ENCODE measurements around the gene DYNC2H1. TPM values are rescaled to one million over a fixed set of nuclear protein-coding genes. Genes with fewer than 3 reads are reported as not detected.

DYNC2H1 gene
- total RNA-seq, 1 donor from 2014 or later: 61.1 TPM

DNA sequence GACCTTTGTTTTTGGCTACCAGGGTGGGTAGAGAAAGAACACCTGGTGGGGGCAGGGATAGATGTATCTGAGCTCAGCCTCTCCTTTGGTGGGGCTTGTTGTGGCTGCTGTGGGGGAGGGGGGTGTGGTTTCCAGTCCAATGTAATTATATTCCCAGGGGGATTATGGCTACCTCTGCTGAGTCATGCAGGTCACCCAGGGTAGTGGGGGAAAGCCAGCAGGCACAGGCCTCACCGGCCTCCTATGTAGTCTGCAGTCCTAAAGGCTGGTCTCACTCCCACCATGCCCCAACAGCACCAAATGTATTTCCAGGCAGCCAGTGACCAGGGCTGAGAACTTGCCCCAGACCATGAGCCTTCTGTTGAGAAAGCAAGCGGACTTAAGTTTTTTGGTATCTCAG, 119.6 kb downstream of the DYNC2H1 start:
- H2AFZ ChIP-seq (replicated peaks): no peak overlapping the region
- no peaks in the 10 kb centered on the region for H3K36me3 ChIP-seq
- Mint-ChIP-seq H3K9me3 (peaks cover 3% of the 10 kb centered on the region), H3K36me3 (peaks cover 33% of the 10 kb centered on the region), H3K4me3 (no peak overlapping the region), H3K27ac (peak overlapping the region; percentile 35), H3K4me1 (peaks cover 11% of the 10 kb centered on the region), H3K27me3 (ENCODE audit: insufficient read depth, low read depth) (peaks cover 4% of the 10 kb centered on the region)
- no peak overlapping the region for H3K9ac ChIP-seq
- H3K4me2 ChIP-seq: no peak overlapping the region
- H3K4me1 ChIP-seq: peaks cover 16% of the 10 kb centered on the region
- peak overlapping the region; percentile 6 for H3K27ac ChIP-seq
- H3K9me3 ChIP-seq (ENCODE audit: low read depth): no peaks in the 10 kb centered on the region
- no peaks in the 10 kb centered on the region for H3F3A ChIP-seq (ENCODE audit: low read depth)
- no peaks in the 10 kb centered on the region for H4K20me1 ChIP-seq (ENCODE audit: low read depth)
- H3K79me2 ChIP-seq (ENCODE audit: low read depth): peaks cover 4% of the 10 kb centered on the region
- TF ChIP-seq, protein P1, sequence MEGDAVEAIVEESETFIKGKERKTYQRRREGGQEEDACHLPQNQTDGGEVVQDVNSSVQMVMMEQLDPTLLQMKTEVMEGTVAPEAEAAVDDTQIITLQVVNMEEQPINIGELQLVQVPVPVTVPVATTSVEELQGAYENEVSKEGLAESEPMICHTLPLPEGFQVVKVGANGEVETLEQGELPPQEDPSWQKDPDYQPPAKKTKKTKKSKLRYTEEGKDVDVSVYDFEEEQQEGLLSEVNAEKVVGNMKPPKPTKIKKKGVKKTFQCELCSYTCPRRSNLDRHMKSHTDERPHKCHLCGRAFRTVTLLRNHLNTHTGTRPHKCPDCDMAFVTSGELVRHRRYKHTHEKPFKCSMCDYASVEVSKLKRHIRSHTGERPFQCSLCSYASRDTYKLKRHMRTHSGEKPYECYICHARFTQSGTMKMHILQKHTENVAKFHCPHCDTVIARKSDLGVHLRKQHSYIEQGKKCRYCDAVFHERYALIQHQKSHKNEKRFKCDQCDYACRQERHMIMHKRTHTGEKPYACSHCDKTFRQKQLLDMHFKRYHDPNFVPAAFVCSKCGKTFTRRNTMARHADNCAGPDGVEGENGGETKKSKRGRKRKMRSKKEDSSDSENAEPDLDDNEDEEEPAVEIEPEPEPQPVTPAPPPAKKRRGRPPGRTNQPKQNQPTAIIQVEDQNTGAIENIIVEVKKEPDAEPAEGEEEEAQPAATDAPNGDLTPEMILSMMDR (IDR thresholded peaks at IDR 0.05): no peak
- TF ChIP-seq EZH2phosphoT487 (IDR thresholded peaks at IDR 0.05): no peak
- peak; percentile 19 for DNase-seq (ENCODE audit: low spot score)
- no peak overlapping the region for H3K4me3 ChIP-seq
- no peaks in the 10 kb centered on the region for H3K27me3 ChIP-seq

DNA sequence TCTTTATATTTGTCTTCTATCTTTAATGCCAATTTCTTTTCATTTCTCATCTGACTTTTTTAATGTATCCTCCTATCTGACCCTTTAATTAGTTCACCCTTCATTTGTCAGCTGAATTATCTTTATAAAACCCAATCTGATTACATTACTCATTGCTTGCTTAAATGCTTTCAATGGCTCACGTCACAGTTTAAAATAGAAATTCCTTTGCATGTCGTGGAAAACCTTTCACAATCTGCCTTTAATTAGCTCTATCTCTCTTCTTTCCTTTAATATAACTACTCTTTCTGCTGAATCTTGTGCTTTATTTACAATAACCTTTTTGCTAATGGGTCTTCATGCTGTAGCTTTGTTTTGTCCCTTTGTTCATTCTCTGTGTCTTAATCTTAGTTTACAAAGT, 125.7 kb downstream of the DYNC2H1 start:
- H3K4me1 Mint-ChIP-seq: no peaks in the 10 kb centered on the region
- no peak for TF ChIP-seq EZH2phosphoT487 (IDR thresholded peaks at IDR 0.05)
- no peak for TF ChIP-seq EZH2 (IDR thresholded peaks at IDR 0.05)

DNA sequence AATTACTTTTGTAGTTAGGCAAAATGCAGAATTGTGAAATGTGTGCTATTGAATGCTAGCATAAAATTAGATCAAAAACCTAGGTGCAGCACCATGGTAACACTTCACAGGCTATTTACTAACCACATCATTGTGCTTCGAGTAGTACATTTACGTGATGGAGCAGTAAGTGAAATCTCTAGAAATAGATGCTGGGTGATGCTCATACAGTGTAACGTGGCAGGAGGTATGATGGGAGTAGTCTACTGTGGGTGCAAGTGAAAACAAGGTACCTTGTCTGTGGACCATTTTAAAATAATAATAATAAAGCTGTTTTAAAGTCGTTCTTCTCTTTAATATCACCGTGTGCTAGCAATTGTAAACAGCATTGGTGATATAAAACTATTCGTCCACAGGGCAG, 132.3 kb downstream of the DYNC2H1 start:
- Histone ChIP-seq H3K4me2 (no peak overlapping the region), H3K36me3 (no peaks in the 10 kb centered on the region), H3K27me3 (no peaks in the 10 kb centered on the region), H4K20me1 (ENCODE audit: low read depth) (no peaks in the 10 kb centered on the region), H3K4me1 (no peaks in the 10 kb centered on the region), H2AFZ (replicated peaks) (no peak overlapping the region), H3K79me2 (ENCODE audit: low read depth) (no peaks in the 10 kb centered on the region), H3K9me3 (ENCODE audit: low read depth) (no peaks in the 10 kb centered on the region), H3F3A (ENCODE audit: low read depth) (no peaks in the 10 kb centered on the region), H3K4me3 (no peak overlapping the region), H3K9ac (no peak overlapping the region), H3K27ac (no peak overlapping the region)
- no peaks in the 10 kb centered on the region for H3K4me1 Mint-ChIP-seq
- H3K36me3 Mint-ChIP-seq: peaks cover 7% of the 10 kb centered on the region
- H3K27ac Mint-ChIP-seq: no peak overlapping the region
- no peaks in the 10 kb centered on the region for H3K9me3 Mint-ChIP-seq
- DNase-seq (ENCODE audit: low spot score): no peak
- TF ChIP-seq, protein P1 (IDR thresholded peaks at IDR 0.05): no peak
- TF ChIP-seq EZH2 (IDR thresholded peaks at IDR 0.05) (no peak), EZH2phosphoT487 (IDR thresholded peaks at IDR 0.05) (no peak)
- no peaks in the 10 kb centered on the region for H3K27me3 Mint-ChIP-seq (ENCODE audit: insufficient read depth, low read depth)
- H3K4me3 Mint-ChIP-seq: no peak overlapping the region

More for the DNA sequence above, 125.7 kb downstream of the DYNC2H1 start:
- Mint-ChIP-seq H3K27me3 (ENCODE audit: insufficient read depth, low read depth) (no peaks in the 10 kb centered on the region), H3K9me3 (no peaks in the 10 kb centered on the region), H3K4me3 (no peak overlapping the region), H3K27ac (no peak overlapping the region), H3K36me3 (peaks cover 2% of the 10 kb centered on the region)
- H3K27me3 ChIP-seq: no peaks in the 10 kb centered on the region
- no peaks in the 10 kb centered on the region for H3F3A ChIP-seq (ENCODE audit: low read depth)
- H3K79me2 ChIP-seq (ENCODE audit: low read depth): no peaks in the 10 kb centered on the region
- no peaks in the 10 kb centered on the region for H4K20me1 ChIP-seq (ENCODE audit: low read depth)
- H3K36me3 ChIP-seq: no peaks in the 10 kb centered on the region
- H3K4me3 ChIP-seq: no peak overlapping the region
- peak overlapping the region; percentile 16 for H3K4me2 ChIP-seq
- DNase-seq (ENCODE audit: low spot score): no peak
- H2AFZ ChIP-seq (replicated peaks): no peak overlapping the region
- H3K9me3 ChIP-seq (ENCODE audit: low read depth): no peaks in the 10 kb centered on the region
- peaks cover 21% of the 10 kb centered on the region for H3K4me1 ChIP-seq
- no peak overlapping the region for H3K9ac ChIP-seq
- H3K27ac ChIP-seq: peak overlapping the region; percentile 31

DNA sequence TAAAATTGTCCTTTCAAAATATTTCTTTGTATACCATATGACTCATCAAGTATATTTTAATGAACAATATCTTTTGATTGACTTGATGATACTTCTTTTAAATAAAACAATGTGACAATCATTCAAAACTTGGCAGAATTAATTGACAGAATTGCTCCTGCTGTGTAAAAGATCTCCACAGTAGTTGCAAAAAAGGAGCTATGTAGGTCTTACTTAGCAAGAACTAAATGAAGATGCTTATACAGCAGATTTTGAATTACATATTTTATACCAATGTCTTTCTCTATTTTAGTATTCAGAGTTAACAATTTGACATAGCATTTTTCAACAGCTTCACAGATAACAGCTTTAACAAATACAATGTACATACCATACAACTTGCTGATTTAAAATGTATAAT, 144.9 kb downstream of the DYNC2H1 start:
- Histone ChIP-seq H3K79me2 (ENCODE audit: low read depth) (no peaks in the 10 kb centered on the region), H3K27me3 (no peaks in the 10 kb centered on the region), H3K4me1 (no peaks in the 10 kb centered on the region), H3K9ac (no peak overlapping the region), H3F3A (ENCODE audit: low read depth) (no peaks in the 10 kb centered on the region), H3K4me3 (no peak overlapping the region), H3K27ac (no peak overlapping the region), H2AFZ (replicated peaks) (no peak overlapping the region), H3K9me3 (ENCODE audit: low read depth) (no peaks in the 10 kb centered on the region), H3K4me2 (no peak overlapping the region), H3K36me3 (peaks cover 10% of the 10 kb centered on the region), H4K20me1 (ENCODE audit: low read depth) (no peaks in the 10 kb centered on the region)
- H3K36me3 Mint-ChIP-seq: peaks cover 14% of the 10 kb centered on the region
- no peak overlapping the region for H3K4me3 Mint-ChIP-seq
- TF ChIP-seq, protein P1 (IDR thresholded peaks at IDR 0.05): no peak
- TF ChIP-seq EZH2 (IDR thresholded peaks at IDR 0.05): no peak
- TF ChIP-seq EZH2phosphoT487 (IDR thresholded peaks at IDR 0.05): no peak
- no peaks in the 10 kb centered on the region for H3K27me3 Mint-ChIP-seq (ENCODE audit: insufficient read depth, low read depth)
- no peak for DNase-seq (ENCODE audit: low spot score)
- H3K4me1 Mint-ChIP-seq: no peaks in the 10 kb centered on the region
- H3K27ac Mint-ChIP-seq: no peak overlapping the region
- H3K9me3 Mint-ChIP-seq: no peaks in the 10 kb centered on the region
